CD4-positive, alpha-beta T cell treated with Interleukin-15 for 4 hours (primary cell): Measurements from ENCODE around the gene SPRR4.
"Not testable (repeated sequence)": the region's sequence is repeated elsewhere in the genome, so short reads cannot be mapped to it uniquely, and the experiment has no call there.

Experiments used
- DNase-seq: peaks from one replicate; pipeline ENCODE4 v3.0.0-alpha.2; 2020; ENCODE audit warnings: low spot score

The SPRR4 gene

DNA sequence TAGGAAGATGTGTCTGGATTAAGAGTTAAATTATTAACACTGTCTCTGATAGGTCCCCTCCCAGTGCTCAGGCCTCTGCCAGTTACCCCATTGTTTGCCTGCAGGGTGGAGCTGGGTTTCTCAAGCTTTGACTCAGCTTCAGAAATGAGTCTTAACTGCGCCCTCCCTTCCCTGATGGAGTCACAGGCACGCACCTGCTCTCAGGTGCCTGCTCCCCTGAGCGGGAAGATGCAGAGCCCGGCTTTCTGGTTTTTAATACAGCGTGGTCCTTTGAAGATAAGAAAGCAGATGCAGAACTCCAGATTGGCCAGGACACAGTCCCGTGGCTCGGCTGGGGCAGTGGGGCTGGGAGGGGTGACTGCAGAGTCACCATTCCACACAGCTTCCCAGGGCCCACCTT is 3.2 kb upstream of the SPRR4 start:
- DNase-seq, result no peak

DNA sequence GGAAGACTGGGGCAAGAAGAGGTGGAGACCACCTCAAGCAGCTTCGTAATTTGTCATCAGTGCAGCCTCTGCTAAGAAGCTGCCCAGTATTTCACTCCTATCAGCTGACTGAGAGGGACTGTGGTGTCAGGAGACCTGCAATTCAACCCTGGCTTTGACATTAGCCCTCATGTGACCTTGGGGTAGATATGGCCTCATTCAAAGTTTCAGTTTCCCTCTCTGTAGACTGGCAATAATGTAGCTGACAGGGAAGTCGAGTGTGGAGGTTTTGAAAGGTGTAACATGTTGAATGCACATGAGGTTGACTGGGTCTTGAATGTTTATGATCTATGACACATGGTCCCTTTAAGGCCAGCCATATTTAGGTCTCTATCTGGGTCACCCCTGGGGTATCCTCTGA is 2.2 kb upstream of the SPRR4 start:
- no peak for DNase-seq

DNA sequence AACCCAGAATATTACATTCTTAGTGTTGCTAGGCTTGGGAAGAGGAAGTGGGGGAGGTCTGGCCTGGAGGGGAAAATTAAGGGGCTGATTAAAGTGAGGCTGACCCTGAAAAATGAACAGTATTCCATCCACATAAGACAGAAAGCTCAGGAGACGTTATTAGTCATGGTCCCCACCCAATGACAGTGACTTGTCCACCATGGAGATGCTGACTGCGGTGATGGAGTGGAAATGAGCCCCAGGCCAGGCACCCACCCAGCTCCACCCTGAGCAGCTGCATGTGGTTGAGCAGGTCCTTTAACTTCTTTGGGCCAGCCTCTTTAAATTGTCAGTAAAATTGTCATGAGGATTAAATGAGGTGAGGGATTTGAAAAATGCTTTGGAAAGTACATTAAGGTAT is 1.4 kb upstream of the SPRR4 start:
- no peak for DNase-seq

DNA sequence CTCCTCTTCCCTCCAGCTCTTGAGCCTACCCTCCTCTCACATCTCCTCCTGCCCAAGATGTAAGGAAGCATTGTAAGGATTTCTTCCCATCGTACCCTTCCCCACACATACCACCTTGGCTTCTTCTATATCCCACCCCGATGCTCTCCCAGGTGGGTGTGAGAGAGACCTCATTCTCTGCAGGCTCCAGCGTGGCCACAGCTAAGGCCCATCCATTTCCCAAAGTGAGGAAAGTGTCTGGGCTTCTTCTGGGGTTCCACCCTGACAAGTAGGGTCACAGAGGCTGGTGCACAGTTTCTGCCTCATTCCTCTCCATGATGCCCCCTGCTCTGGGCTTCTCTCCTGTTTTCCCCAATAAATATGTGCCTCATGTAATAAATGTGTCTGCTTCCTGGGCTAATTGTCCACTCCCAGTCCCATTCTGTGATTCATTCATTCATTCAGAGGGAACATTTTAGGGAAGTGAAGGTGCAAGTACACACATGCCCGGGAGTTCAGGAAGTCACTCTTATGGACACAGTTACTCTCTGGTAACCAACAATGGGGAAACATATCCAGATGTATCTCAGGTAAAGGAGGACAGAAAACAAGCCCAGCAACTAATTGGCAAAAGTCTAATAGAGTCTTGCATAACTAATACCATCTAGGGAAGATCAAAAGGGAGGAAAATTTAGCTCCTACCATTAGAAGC is 1.9 kb downstream of the SPRR4 start:
- DNase-seq, result no peak

DNA sequence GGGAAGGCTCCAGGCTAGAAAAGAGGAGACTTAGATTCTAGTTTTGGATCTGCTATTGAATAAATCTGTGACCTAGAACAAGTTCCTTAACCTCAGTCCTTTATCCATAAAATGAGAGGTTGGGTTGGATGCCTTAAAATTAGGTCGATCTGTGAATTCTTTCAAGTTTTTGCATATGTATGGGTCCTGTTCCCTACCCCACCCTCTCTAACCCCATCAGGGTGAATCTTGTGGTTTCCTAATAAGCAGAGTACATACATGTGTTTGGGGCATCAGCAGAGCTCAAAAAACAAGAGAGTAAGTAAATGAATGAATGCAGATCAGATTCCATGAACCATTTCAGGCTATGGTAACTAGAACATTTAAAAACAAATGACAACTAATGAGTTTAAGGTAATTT is 6.2 kb downstream of the SPRR4 start:
- no peak for DNase-seq

DNA sequence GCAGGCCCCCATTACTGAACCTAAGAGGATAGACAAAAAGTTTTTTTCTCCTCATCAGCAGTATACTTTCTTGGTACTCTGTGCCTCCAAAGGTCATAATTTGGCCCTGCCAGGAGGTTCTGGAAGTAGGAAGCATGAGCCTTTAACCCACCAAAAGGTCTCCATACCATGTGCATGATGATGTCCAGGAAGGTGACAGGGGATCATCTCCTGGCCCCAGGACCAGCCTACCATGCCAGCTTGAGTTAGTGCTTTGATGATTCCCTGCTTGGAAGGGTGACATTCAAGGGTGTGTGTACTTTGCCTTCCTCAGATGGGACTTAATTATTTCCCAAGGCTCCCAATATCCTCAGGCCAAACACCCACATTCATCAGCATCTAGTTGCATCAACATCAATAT is 7.2 kb downstream of the SPRR4 start:
- DNase-seq, result no peak

DNA sequence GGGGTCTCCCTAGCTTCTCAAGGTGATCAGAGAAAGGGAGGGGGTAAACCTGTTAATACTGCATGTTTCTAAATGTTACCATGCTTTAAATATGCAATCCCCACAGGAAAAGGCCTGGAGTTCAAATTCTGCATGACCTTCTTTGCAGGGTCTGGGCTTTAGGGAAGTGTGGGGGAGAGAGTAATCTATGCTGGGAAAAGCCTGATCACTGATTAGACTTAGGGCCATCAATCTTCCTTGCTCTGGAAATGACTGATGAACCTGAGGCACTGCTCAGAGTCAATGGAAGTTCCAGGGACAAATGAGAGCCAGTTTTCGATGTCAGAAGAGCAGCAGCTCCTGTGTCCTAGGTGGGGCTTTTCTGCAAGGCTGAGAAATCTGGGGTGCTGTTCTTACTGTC is 10.2 kb downstream of the SPRR4 start:
- no peak for DNase-seq

DNA sequence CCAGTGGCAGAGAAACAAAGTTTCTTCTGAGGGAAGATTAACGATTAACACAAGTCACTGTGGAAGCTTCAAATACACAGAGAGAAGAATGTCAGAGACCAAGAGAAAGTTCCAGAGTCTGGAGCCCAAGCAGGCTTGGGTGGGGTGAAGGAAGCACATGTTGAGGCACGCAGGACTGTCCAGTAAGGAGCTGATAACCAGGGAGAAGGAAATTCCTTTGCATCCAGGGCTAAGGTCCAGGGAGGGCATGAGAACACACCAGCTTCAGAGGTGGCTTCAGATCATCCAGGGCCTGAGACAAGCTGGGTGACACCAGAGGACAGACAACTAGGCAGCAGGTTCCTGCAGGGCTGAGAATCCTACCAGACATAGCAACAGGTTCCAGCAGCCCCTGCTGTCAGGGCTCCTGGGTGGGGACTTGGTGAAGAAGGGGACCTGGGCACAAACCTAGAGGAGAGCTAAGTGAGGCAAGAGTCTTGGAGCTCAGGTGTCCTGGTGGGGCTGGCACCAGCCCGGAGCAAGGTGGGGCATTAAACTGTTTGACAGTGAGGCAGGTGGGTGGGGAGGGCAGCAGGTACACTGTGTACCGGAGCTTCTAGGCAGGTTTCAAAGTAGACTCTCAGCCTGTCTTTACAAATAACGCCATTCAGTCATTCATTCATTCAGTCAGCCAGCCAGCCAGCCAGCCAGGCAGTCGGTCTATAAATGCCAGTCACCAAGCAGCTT is 10.9 kb downstream of the SPRR4 start:
- DNase-seq, result no peak

DNA sequence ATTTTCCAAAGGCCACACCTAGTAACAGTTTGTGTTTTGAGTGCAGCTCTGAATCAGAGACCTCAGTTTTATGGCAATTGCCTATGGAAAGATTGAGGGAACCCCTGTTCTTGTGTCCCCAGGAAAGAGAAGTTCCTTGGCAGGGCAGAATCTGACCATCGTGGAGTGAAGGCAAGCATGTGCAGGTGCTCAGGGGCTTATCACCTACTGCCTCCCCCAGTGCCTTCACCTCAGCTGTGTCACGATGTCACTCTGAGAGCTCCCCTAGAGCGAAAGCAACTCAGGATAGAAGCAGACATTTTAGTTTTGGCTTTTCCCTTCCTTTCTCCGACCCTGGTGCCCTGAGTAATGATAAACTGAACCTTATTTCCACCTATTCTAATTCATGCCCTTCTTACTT is 11.6 kb downstream of the SPRR4 start:
- DNase-seq, result no peak

DNA sequence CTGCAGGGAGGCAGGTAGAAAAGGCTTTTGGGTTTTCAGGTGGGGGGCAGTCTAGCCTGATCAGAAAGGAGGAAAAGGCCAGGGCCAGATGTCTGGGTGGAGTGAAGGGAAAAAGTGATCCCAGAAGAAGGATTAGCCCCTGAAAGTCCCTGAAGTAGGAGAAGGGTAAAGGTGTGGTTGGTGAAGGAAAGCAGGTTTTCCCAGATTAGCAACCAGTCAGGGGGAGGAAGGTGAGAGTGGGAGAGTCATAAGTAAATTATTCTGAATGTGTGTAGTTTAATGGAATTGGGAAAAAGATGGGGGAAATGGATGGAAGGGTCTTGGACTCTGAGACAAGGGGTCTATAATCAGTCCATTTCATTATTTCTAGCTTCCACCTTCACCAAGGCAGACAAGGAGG is 12.8 kb downstream of the SPRR4 start:
- DNase-seq, result no peak

DNA sequence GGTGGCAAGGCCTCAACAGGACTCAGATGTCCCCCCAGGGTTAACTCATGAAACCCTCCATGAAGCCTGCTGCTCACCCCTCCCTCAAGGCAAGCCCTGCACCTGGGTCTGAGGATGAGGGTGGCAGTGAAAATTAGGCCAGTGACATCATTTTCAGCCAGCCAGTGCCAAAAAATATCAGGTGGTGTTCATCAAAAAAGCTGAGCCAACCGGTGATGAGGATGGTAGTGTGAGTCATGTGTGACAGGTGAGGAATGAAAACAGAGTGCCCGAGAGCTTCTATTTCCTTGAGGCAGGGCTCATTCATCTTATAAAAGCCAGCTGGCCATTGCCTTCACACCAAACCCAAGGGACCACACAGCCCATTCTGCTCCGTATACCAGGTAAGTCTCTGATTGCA is 13.3 kb downstream of the SPRR4 start, which contains the start of gene SPRR1A:
Gene SPRR1A (plus strand): TSS at position 339 of the 400 bp plus-strand sequence. CDS start 1,150 bp downstream, outside the sequence.
- DNase-seq, result no peak

DNA sequence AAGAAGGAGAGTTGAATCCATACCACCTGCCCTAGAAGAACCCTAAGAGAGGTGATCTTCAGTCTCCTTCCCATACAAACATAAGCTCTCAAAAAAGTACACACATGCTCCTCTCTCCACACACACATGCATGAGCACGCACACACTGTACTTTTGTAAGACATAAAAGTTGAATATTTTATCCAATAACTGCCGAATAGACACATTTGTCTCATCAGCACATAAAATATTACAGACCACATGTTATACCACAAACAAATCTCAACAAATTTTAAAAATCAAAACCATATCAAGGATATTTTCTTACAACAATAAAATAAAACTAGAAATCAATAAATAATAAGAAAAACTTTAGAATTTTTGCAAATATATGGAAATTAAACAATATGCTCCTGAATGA is 16.1 kb downstream of the SPRR4 start:
- no peak for DNase-seq

DNA sequence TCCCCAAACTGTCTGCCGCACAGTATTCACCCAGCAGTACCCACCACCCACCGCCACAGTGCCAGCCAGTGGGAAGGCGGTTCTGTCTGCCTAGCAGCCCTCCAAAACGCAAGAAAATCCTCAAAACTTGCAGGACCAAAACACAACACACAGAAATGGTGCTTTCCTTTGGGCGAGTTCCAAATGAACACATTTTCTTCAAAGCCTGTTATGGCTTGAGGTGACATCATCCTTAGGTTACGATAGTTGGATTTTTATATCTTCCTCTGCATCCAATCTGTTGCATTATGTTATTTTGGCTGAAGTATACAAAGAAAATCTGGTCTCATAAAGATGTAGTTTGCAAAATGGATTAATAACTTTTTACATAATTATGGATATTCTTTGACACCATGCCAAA is 22.7 kb downstream of the SPRR4 start:
- DNase-seq, result no peak

DNA sequence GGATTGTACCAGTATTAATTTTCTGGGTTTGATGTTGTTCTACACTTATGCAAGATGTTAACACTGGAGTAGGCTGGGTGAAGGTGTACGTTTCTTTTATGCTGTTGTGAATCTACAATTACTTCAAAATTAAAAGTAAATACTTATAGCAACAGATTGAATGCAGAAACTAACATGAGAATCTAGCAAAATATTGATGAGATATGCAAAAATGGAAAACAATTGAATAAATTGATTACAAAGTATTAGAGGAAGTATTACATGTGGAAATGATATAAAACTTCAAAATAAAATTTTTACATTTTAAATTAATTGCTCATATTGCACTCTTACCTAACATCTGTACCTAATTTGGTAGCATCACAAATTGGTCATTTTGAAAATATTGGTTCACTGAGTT is 25.4 kb downstream of the SPRR4 start:
- no peak for DNase-seq

DNA sequence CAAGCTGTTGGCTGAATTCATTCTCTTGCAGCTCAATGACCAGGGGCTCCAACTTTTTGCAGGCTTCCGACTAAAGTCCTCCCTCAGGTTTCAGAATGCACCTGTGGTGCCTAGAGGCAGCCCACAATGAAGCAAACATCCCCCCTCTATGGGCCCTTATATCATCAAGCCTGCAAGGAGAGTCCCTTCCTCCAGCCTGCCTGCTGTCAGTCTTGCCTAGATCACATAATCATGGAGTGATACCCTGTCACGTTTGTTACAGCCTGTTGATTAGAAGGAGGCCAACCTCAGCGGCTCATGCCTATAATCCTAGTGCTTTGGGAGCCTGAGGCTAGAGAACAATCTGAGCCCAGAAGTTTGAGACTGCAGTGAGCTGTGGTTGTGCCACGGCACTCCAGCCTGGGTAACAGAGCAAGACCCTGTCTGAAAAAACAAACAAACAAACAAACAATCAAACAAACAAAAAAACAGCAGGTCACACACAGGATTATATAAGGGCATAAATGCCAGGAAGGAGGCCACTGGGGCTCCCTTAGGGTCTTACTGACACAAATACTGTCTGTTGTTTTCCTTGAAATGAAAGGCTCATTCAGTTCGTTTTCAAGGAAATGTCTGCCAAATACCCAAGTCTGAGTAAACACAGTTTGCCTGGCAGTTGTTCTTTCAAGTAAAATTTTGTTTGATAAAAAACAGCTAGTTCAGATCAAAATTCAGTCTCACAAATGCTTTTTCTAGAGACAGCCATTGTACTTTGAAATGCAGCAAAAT is 26.4 kb downstream of the SPRR4 start:
- no peak for DNase-seq

DNA sequence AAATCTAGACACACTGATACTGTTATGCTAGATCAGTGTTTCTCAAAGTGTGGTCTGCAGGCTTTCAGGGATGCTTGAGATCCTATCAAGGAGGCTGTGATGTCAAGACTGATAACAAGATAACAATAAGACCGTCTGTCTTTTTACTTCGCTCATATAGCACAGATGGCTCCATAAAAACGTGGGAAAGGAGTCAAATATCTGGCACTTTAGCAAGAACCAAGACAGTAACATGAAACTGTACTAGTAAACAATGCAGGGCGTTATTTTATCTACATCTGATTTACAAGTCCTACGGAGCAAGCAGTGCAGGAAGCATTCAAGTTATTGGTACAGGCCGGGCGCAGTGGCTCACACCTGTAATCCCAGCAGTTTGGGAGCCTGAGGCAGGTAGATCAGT is 27.5 kb downstream of the SPRR4 start:
- DNase-seq, result no peak

DNA sequence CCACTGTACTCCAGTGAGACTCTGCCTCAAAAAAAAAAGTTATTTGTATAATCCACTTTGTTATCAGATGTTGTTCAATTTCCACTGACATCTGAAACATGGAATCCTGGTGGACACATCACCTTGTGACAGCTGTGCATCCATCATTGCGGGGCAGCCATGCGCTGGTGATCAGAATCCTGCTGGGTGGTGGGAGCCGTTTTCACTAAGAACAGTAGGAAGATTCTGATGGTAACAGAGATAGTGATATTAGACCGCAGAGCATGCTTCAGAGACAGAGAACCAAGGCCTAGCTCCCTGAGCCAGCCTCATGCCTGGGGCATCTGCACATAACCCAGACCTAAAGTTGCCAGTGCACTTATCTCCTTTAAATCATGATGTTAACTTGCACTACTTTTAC is 28.0 kb downstream of the SPRR4 start:
- no peak for DNase-seq

DNA sequence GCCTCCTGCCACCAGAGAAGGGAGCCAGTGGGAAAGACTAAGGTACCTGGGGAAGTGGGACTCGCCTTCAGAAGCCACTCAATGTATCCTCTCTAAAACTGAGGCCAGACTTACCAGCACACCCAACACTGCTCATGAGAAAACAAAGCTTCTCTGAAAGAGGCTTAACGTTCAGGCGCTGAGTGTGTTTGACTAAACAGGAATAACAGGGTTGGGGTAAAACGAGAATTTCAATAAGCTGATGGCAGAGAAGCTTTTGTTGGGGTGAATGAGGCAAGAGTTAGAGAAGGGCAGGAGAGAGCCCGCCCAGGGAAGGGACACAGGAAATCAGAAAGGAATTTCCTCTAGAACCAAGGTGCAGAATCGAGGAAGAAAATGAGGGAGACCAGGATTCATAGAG is 29.4 kb downstream of the SPRR4 start:
- DNase-seq, result no peak

DNA sequence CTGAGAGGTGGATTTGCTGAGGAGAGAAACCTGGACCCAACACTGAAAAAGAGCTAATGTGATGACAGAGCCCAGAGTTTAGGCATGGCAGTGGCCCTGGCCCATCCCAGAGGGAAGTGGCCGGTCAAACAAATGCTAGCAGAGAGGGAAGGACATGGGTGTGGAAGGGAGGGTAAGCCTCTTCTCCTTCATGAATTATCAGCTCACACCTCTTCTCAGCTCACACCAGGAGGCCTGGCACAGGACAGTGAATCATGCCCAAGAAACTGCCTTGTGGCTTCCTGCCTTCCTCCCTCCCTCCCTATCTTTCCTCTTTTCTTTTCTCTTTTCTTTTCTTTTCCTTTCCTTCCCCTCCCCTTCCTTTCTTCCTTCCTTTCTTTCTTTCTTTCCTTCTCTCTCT is 29.8 kb downstream of the SPRR4 start:
- DNase-seq, result no peak

DNA sequence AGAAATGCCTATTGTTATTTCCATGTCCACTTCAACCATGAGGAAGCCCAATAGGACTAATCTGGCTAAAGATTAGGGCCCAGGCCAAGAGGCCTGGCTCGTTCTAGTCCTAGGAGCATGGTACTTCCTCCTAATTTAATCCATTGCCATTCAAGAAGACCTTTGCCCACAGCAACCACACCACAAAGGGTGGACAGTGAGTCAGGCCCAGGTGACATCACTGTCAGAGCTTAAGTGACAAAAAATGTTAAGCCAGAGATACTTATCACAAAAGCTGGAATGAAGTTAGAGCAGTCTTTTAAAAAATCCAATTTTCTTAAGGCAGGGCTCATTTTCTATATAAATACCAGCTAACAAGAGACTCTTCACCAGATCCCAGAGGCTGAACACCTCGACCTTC is 30.9 kb downstream of the SPRR4 start, which contains the start of gene SPRR3:
Gene SPRR3 (plus strand): TSS at position 368 of the 400 bp plus-strand sequence. CDS start 1,272 bp downstream, outside the sequence.
- no peak for DNase-seq

DNA sequence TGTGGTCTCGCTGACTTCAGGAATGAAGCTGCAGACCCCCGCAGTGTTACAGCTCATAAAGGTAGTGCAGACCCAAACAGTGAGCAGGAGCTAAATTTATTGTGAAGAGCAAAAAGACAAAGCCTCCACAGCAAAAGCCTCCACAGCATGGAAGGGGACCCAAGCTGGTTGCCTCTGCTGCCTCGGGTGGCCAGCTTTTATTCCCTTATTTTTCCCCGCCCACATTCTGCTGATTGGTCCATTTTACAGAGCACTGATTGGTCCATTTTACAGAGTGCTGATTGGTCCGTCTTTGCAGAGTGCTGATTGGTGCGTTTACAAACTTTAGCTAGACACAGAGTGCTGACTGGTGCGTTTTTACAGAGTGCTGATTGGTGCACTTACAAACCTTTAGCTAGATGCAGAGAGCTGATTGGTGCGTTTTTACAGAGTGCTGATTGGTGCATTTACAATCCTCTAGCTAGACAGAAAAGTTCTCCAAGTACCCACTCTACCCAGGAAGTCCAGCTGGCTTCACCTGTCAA is 40.8 kb downstream of the SPRR4 start:
- DNase-seq, result not testable (repeated sequence)

DNA sequence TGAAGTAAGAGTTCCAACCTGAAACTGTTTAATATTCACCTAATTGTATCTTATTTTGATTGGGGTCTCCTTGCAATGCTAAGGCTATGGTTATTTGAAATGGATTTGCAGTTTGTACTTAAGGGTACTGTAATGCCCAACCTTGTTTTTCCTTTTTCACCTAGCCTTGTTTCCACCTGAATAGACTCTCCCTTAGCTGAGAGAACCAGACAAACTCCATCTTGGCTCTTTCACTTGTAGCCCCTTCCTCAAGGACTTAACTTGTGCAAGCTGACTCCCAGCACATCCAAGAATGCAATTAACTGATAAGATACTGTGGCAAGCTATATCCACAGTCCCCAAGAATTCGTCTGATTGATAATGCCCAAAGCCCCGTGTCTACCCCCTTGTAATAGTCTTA is 51.4 kb downstream of the SPRR4 start:
- not testable (repeated sequence) for DNase-seq
